HFF-Myc (cell line): ENCODE measurements around the gene CHD6.

Experiments used
- DNase-seq: peaks from one replicate; pipeline ENCODE4 v3.0.0-alpha.2; 2011; ENCODE audit warnings: low read depth; ENCODE audit errors: extremely low read depth
- H3K4me3 ChIP-seq: replicated peaks from 2 replicates; pipeline ENCODE4 v1.5.1; 2011; ENCODE audit warnings: low read depth, mild to moderate bottlenecking, control low read depth, low read length
- TF ChIP-seq, protein P1 (sequence below): IDR thresholded peaks from 2 replicates; pipeline ENCODE4 v1.5.1; 2012; ENCODE audit warnings: mild to moderate bottlenecking, low read depth, low read length, control low read depth; ENCODE audit errors: missing control alignments

The CHD6 gene

DNA sequence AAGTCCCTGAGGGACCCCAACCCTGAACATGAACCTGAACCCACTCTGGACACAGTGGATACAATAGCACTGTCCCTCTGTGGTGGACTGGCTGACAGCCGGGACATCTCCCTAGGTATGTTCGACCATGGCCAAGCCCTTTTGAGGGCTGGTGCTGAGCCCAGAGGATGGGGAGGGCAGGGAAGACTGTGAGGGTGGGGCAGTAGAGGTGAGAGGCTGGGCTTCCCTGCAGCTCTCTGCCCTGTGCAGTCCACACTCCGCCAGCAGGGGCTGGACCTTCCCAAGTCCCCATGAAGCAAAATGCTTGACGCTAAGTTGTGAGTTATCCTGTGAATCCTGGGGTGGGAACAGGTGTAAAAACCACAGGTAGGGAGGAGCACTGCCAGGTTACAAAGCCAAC is 266.1 kb downstream of the CHD6 start:
- no peak overlapping the region for H3K4me3 ChIP-seq
- TF ChIP-seq, protein P1, sequence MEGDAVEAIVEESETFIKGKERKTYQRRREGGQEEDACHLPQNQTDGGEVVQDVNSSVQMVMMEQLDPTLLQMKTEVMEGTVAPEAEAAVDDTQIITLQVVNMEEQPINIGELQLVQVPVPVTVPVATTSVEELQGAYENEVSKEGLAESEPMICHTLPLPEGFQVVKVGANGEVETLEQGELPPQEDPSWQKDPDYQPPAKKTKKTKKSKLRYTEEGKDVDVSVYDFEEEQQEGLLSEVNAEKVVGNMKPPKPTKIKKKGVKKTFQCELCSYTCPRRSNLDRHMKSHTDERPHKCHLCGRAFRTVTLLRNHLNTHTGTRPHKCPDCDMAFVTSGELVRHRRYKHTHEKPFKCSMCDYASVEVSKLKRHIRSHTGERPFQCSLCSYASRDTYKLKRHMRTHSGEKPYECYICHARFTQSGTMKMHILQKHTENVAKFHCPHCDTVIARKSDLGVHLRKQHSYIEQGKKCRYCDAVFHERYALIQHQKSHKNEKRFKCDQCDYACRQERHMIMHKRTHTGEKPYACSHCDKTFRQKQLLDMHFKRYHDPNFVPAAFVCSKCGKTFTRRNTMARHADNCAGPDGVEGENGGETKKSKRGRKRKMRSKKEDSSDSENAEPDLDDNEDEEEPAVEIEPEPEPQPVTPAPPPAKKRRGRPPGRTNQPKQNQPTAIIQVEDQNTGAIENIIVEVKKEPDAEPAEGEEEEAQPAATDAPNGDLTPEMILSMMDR, result peak; percentile 23
- DNase-seq, result no peak
